OCI-LY7 (cell line): Measurements from ENCODE around the gene SRBD1. TPM values are rescaled to one million over a fixed set of nuclear protein-coding genes. Genes with fewer than 3 reads are reported as not detected.

ENCODE experiments used
- BruUV-seq: library from RNA; stranded (reverse); fragments of 400-500 nt; replicated peaks from 2 replicates; lab custom pipeline; 2021; lab: Mats Ljungman, UMichigan
- CTCF ChIA-PET: fragments of 300-600 bp; sonication (Branson Sonifier 250); formaldehyde crosslinking; loops from one replicate; lab custom pipeline; 2022; ENCODE audit warnings: antibody characterized with exemption; ENCODE audit not compliant: unreplicated experiment; lab: Charles Lee
- POLR2A ChIA-PET: fragments of 300-600 bp; sonication (Branson Sonifier 250); formaldehyde crosslinking; loops from one replicate; lab custom pipeline; 2022; ENCODE audit warnings: antibody characterized with exemption; lab: Charles Lee
- DNase-seq: peaks from one replicate; pipeline ENCODE4 v3.0.0-alpha.2; 2015; ENCODE audit warnings: low spot score
- H2AFZ ChIP-seq: fragments of 200-600 bp; sonication (generic), shearing (Covaris generic); 2 replicates; pipeline ENCODE4 v1.6.1; 2014; ENCODE audit warnings: mild to moderate bottlenecking, antibody characterized with exemption, low read length, moderate library complexity
- H3K27ac ChIP-seq: fragments of 200-600 bp; sonication (generic); 2 replicates; pipeline ENCODE4 v1.5.1; 2014; ENCODE audit warnings: mixed run types, low read depth, mild to moderate bottlenecking, moderate library complexity, low read length, inconsistent platforms; ENCODE audit not compliant: poor library complexity, severe bottlenecking
- H3K36me3 ChIP-seq: fragments of 200-600 bp; sonication (generic); 2 replicates; pipeline ENCODE4 v1.6.1; 2014; ENCODE audit warnings: mild to moderate bottlenecking, antibody characterized with exemption, low read length, moderate library complexity, mixed read lengths; ENCODE audit not compliant: insufficient read depth
- H3K4me1 ChIP-seq: fragments of 200-600 bp; sonication (generic); 2 replicates; pipeline ENCODE4 v1.5.1; 2014; ENCODE audit warnings: mild to moderate bottlenecking, low read length; ENCODE audit not compliant: insufficient read depth, poor library complexity, severe bottlenecking
- H3K4me2 ChIP-seq: fragments of 200-600 bp; sonication (generic); 2 replicates; pipeline ENCODE4 v1.6.1; 2014; ENCODE audit warnings: mild to moderate bottlenecking, low read length
- H3K4me3 ChIP-seq: fragments of 200-600 bp; sonication (generic); 2 replicates; pipeline ENCODE4 v1.5.1; 2014; ENCODE audit warnings: mild to moderate bottlenecking, low read depth, low read length; ENCODE audit not compliant: poor library complexity, severe bottlenecking
- H3K79me2 ChIP-seq: fragments of 200-600 bp; sonication (generic); 2 replicates; pipeline ENCODE4 v1.6.1; 2016; ENCODE audit warnings: low read depth, mild to moderate bottlenecking, low read length, moderate library complexity, mixed read lengths; ENCODE audit not compliant: insufficient read depth
- H3K9me2 ChIP-seq: fragments of 200-600 bp; sonication (generic); 2 replicates; pipeline ENCODE4 v1.6.1; 2016; ENCODE audit warnings: mild to moderate bottlenecking, low read length, mixed read lengths; ENCODE audit not compliant: insufficient read depth
- H3K9me3 ChIP-seq: fragments of 200-600 bp; sonication (generic); 2 replicates; pipeline ENCODE4 v1.6.1; 2014; ENCODE audit warnings: mild to moderate bottlenecking, mixed run types, low read length, mixed read lengths
- H4K20me1 ChIP-seq: fragments of 200-600 bp; sonication (generic); 2 replicates; pipeline ENCODE4 v1.6.1; 2014; ENCODE audit warnings: mild to moderate bottlenecking, antibody characterized with exemption, low read length, moderate library complexity, mixed read lengths; ENCODE audit not compliant: insufficient read depth
- CTCF ChIP-seq: fragments of 200-600 bp; sonication (generic); conservative IDR thresholded peaks from 2 replicates; pipeline ENCODE4 v1.5.1; 2014; ENCODE audit warnings: mild to moderate bottlenecking, antibody characterized with exemption, low read length, moderate library complexity, mixed read lengths
- EZH2phosphoT487 ChIP-seq: fragments of 200-600 bp; sonication (generic); IDR thresholded peaks from 2 replicates; pipeline ENCODE4 v1.6.1; 2018; ENCODE audit warnings: low read depth, borderline replicate concordance, mild to moderate bottlenecking, mixed run types, antibody characterized with exemption, low read length, moderate library complexity, mixed read lengths
- intact Hi-C: fragments of 100-400 bp; cut with micrococcal nuclease; formaldehyde crosslinking; loops from one replicate; pipeline ENCODE4 v1.10.0; 2022; ENCODE audit not compliant: unreplicated experiment
- total RNA-seq, 2 experiments: library from RNA; depleted of rRNA in 1 of 2; stranded (reverse); fragments of >200 nt in 1 of 2; shearing (Covaris generic) in 1 of 2; gene quantifications; 2 replicates each; pipeline ENCODE4 v1.2.3, GENCODE V29; 2014 to 2022

Gene SRBD1
- total RNA-seq, 2 experiments from 2014 or later, result 13.9 to 16.0 TPM

GRCh38 chr2:45545943-45546342, 65.1 kb downstream of the SRBD1 start:
- H4K20me1 ChIP-seq, result no peaks in the 10 kb centered on the region
- no peaks in the 10 kb centered on the region for H3K79me2 ChIP-seq
- ChIA-PET POLR2A (interaction anchor here (0.9 kb wide), 1 partner anchor 56 kb away, joined by 3 read pairs; no protein-coding TSS in a partner anchor), CTCF (no interaction called here)
- TF ChIP-seq CTCF (no peak), EZH2phosphoT487 (no peak)
- H3K9me2 ChIP-seq, result no peaks in the 10 kb centered on the region
- intact Hi-C loops, result no loop called here
- H3K9me3 ChIP-seq, result peaks cover 9% of the 10 kb centered on the region
- no peak for DNase-seq
- H2AFZ ChIP-seq, result no peak overlapping the region
- no peaks in the 10 kb centered on the region for H3K4me1 ChIP-seq
- no peak overlapping the region for H3K27ac ChIP-seq
- H3K4me3 ChIP-seq, result no peak overlapping the region
- peaks cover 55% of the 10 kb centered on the region for H3K36me3 ChIP-seq
- H3K4me2 ChIP-seq, result no peak overlapping the region
- BruUV-seq, result no TSS peak

- Histone ChIP-seq H3K4me2 (no peak overlapping the region), H3K79me2 (no peaks in the 10 kb centered on the region), H3K9me2 (no peaks in the 10 kb centered on the region), H4K20me1 (no peaks in the 10 kb centered on the region), H3K4me3 (no peak overlapping the region), H3K36me3 (peaks cover 61% of the 10 kb centered on the region), H3K4me1 (no peaks in the 10 kb centered on the region), H3K27ac (no peak overlapping the region), H2AFZ (no peak overlapping the region), H3K9me3 (peaks cover 17% of the 10 kb centered on the region)
- no peak for TF ChIP-seq EZH2phosphoT487
- no peak for TF ChIP-seq CTCF
- CTCF ChIA-PET, result no interaction called here
- POLR2A ChIA-PET, result no interaction called here
- DNase-seq, result no peak
- BruUV-seq, result no TSS peak
- intact Hi-C loops, result no loop called here
These were observed 67.8 kb downstream of the SRBD1 start for GRCh38 chr2:45543257-45543656.

GRCh38 chr2:45542013-45542412, 69.1 kb downstream of the SRBD1 start:
- BruUV-seq, result no TSS peak
- Histone ChIP-seq H3K4me1 (no peaks in the 10 kb centered on the region), H3K4me3 (no peak overlapping the region), H3K36me3 (peaks cover 57% of the 10 kb centered on the region), H4K20me1 (no peaks in the 10 kb centered on the region), H3K9me2 (no peaks in the 10 kb centered on the region), H2AFZ (no peak overlapping the region), H3K27ac (no peak overlapping the region), H3K79me2 (no peaks in the 10 kb centered on the region), H3K4me2 (no peak overlapping the region), H3K9me3 (peaks cover 17% of the 10 kb centered on the region)
- CTCF ChIA-PET, result no interaction called here
- POLR2A ChIA-PET, result no interaction called here
- intact Hi-C loops, result no loop called here
- TF ChIP-seq EZH2phosphoT487 (no peak), CTCF (no peak)
- no peak for DNase-seq
